GM12878 (cell line): ENCODE data around the gene SPA17. TPM values are rescaled to one million over a fixed set of nuclear protein-coding genes. Genes with fewer than 3 reads are reported as not detected.
A peak's percentile ranks its signal among the peaks of the same experiment; 100 is the strongest.

ENCODE experiments used
- CEBPZ ChIP-seq: fragments of 150-350 bp; IDR thresholded peaks from 2 replicates; pipeline ENCODE4 v1.6.1; 2016; ENCODE audit warnings: low read depth, low read length
- CUX1 ChIP-seq: IDR thresholded peaks from 2 replicates; pipeline ENCODE4 v1.6.1; 2012; ENCODE audit warnings: improper control_type of control experiment, low read depth, low read length; ENCODE audit not compliant: insufficient replicate concordance
- HCFC1 ChIP-seq: fragments of 150-350 bp; IDR thresholded peaks from 2 replicates; pipeline ENCODE4 v1.6.1; 2014; ENCODE audit warnings: low read length
- LARP7 ChIP-seq: fragments of 450-650 bp; IDR thresholded peaks from 2 replicates; pipeline ENCODE4 v1.6.1; 2017; ENCODE audit warnings: mild to moderate bottlenecking
- MTA2 ChIP-seq: fragments of 450-650 bp; IDR thresholded peaks from 2 replicates; pipeline ENCODE4 v1.6.1; 2016; ENCODE audit warnings: low read depth, mild to moderate bottlenecking, moderate library complexity
- MXI1 ChIP-seq: fragments of 150-350 bp; IDR thresholded peaks from 2 replicates; pipeline ENCODE4 v1.6.1; 2011; ENCODE audit warnings: low read depth, mild to moderate bottlenecking, inconsistent platforms, low read length, improper control_type of control experiment
- POLR2AphosphoS5 ChIP-seq: IDR thresholded peaks from 2 replicates; pipeline ENCODE4 v1.6.1; 2011; ENCODE audit warnings: mild to moderate bottlenecking, low read length, inconsistent platforms
- polyA plus RNA-seq, 11 experiments: library from polyadenylated mRNA; depleted of rRNA in 4 of 11; unstranded in 6 of 11; stranded (reverse) in 5 of 11; fragments of >200 nt; fragmentation: Nextera tagmentation in 4 of 11; fragmentation: Illumina TruSeq in 1 of 11; extraction: Ambion mirVana in 4 of 11; extraction: Trizol in 1 of 11; gene quantifications; 1 replicate in 1 of 11; 2 replicates in 10 of 11; pipeline versions ENCODE4 v1.2.1 to v1.2.3, GENCODE V29; 2011 to 2016; ENCODE audit warnings: inconsistent platforms in 2 of 11, missing spikeins in 2 of 11, low read depth in 1 of 11
- total RNA-seq, 4 experiments: library from RNA; depleted of rRNA in 3 of 4; stranded (reverse); fragments of >200 nt in 3 of 4; fragmentation: Illumina TruSeq in 1 of 4; extraction: Trizol in 1 of 4; gene quantifications; 2 replicates each; pipeline versions ENCODE4 v1.2.1 to v1.2.3, GENCODE V29; 2013 to 2021
- TF ChIP-seq, protein P1 (sequence below): fragments of 450-650 bp; formaldehyde crosslinking; IDR thresholded peaks from 2 replicates; pipeline ENCODE4 v1.4.0; 2020; ENCODE audit warnings: mild to moderate bottlenecking, moderate library complexity
- TF ChIP-seq, protein P2 (sequence below): fragments of 450-650 bp; IDR thresholded peaks from 2 replicates; pipeline ENCODE4 v1.6.1; 2016; ENCODE audit warnings: mild to moderate bottlenecking

The SPA17 gene
- total and polyA plus RNA-seq, 10 of the 15 experiments (the other 5 are each of a cell fraction or from before 2014, with no cell fraction given) = 2.9 to 13.2 (median 8.5) TPM

GRCh38 chr11:124646148-124646547, 27.6 kb upstream of the SPA17 start (continued):
- TF ChIP-seq CUX1 = no peak
- no peak for TF ChIP-seq LARP7
- peak; percentile 35; the same call in 1 of the 2 replicates for TF ChIP-seq MTA2
- TF ChIP-seq, protein P1, sequence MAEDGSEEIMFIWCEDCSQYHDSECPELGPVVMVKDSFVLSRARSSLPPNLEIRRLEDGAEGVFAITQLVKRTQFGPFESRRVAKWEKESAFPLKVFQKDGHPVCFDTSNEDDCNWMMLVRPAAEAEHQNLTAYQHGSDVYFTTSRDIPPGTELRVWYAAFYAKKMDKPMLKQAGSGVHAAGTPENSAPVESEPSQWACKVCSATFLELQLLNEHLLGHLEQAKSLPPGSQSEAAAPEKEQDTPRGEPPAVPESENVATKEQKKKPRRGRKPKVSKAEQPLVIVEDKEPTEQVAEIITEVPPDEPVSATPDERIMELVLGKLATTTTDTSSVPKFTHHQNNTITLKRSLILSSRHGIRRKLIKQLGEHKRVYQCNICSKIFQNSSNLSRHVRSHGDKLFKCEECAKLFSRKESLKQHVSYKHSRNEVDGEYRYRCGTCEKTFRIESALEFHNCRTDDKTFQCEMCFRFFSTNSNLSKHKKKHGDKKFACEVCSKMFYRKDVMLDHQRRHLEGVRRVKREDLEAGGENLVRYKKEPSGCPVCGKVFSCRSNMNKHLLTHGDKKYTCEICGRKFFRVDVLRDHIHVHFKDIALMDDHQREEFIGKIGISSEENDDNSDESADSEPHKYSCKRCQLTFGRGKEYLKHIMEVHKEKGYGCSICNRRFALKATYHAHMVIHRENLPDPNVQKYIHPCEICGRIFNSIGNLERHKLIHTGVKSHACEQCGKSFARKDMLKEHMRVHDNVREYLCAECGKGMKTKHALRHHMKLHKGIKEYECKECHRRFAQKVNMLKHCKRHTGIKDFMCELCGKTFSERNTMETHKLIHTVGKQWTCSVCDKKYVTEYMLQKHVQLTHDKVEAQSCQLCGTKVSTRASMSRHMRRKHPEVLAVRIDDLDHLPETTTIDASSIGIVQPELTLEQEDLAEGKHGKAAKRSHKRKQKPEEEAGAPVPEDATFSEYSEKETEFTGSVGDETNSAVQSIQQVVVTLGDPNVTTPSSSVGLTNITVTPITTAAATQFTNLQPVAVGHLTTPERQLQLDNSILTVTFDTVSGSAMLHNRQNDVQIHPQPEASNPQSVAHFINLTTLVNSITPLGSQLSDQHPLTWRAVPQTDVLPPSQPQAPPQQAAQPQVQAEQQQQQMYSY (CRISPR knock-in tag) = no peak
- no peak for TF ChIP-seq POLR2AphosphoS5
- no peak for TF ChIP-seq MXI1
- no peak for TF ChIP-seq HCFC1
- TF ChIP-seq CEBPZ = no peak
- TF ChIP-seq, protein P2, sequence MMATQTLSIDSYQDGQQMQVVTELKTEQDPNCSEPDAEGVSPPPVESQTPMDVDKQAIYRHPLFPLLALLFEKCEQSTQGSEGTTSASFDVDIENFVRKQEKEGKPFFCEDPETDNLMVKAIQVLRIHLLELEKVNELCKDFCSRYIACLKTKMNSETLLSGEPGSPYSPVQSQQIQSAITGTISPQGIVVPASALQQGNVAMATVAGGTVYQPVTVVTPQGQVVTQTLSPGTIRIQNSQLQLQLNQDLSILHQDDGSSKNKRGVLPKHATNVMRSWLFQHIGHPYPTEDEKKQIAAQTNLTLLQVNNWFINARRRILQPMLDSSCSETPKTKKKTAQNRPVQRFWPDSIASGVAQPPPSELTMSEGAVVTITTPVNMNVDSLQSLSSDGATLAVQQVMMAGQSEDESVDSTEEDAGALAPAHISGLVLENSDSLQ = peak; percentile 87
- TF ChIP-seq, all 136 proteins: peak for 3
